Mucosa of descending colon (tissue), 3 donors: ENCODE results near the gene ACOX1. TPM values are rescaled to one million over a fixed set of nuclear protein-coding genes. Genes with fewer than 3 reads are reported as not detected.

Experiments used
- ATAC-seq: fragments of 200-7000 bp; cut with Tn5 transposase; one replicate; pipeline ENCODE4 v1.9.1; 2020; ENCODE audit warnings: mild to moderate bottlenecking, moderate library complexity
- DNase-seq, 3 donors: peaks; one replicate each; pipeline ENCODE4 v3.0.0-alpha.2; 2020
- H3K36me3 ChIP-seq: fragments of 200-600 bp; one replicate; pipeline ENCODE4 v1.8.0; 2021; ENCODE audit warnings: low read depth, mild to moderate bottlenecking
- H3K4me1 ChIP-seq: fragments of 200-600 bp; one replicate; pipeline ENCODE4 v1.8.0; 2021; ENCODE audit warnings: low read depth, mild to moderate bottlenecking
- H3K4me3 ChIP-seq: fragments of 200-600 bp; one replicate; pipeline ENCODE4 v1.8.0; 2021; ENCODE audit warnings: mild to moderate bottlenecking
- H3K9me3 ChIP-seq: fragments of 200-600 bp; one replicate; pipeline ENCODE4 v1.8.0; 2021; ENCODE audit warnings: mild to moderate bottlenecking
- CTCF ChIP-seq: fragments of 200-600 bp; IDR thresholded peaks from one replicate; pipeline ENCODE4 v1.8.0; 2022; ENCODE audit warnings: antibody characterized with exemption, mild to moderate bottlenecking
- intact Hi-C, 2 donors: fragments of 100-400 bp; cut with DNase I in 1 of 2; cut with micrococcal nuclease in 1 of 2; formaldehyde crosslinking; loops; one replicate each; pipeline versions ENCODE4 v1.11.0 to v1.11.1; 2022; cut with DNase I, micrococcal nuclease
- long read RNA-seq, 2 donors: library from polyadenylated mRNA; unstranded; transcript quantifications; one replicate each; pipeline ENCODE4 v2.0.0, GENCODE V29; 2019 to 2021
- total RNA-seq, 3 donors: library from RNA; stranded (reverse); fragmentation: NEBNext Ultra II Directional in 2 of 3; extraction: Animal tissue kit (Norgen Biotek cat#: 25700) in 2 of 3; gene quantifications; one replicate each; pipeline versions ENCODE4 v1.2.1 to v1.2.4, GENCODE V29; 2021 to 2023
- donor health status: DM: no; HTN: no; CAD: no; lungs with moderate emphysema.
- donor health status: DM: no; HTN: no; CAD: no.
- donor health status: DM: no; HTN: yes; CAD: no.

The ACOX1 gene
- 100 to 1,000 TPM; 128 to 272 (median 154) TPM for total RNA-seq
- long read RNA-seq, donor 1, full-length matches to known transcripts, result 49 of 67 reads
- long read RNA-seq, donor 1, partial matches to known transcripts, result 11 of 67 reads
- long read RNA-seq, donor 1, other reads (novel, unspliced or antisense), result 7 of 67 reads
- long read RNA-seq, donor 2, full-length matches to known transcripts, result 56 of 74 reads
- long read RNA-seq, donor 2, partial matches to known transcripts, result 10 of 74 reads
- long read RNA-seq, donor 2, other reads (novel, unspliced or antisense), result 8 of 74 reads

GRCh38 chr17:75978938-75979704 is at the start of gene ACOX1, which contains the start of gene TEN1:
TSS of gene ACOX1 (minus strand) at chr17:75979166. CDS start at chr17:75979073, 93 bp downstream.
TSS of gene TEN1 (plus strand) at chr17:75979240. CDS start at chr17:75986193, 6,953 bp downstream.
- intact Hi-C loops, result no loop called here
- peak within 1 kb of the TSS; percentile 83 for H3K4me3 ChIP-seq
- no peaks in the 10 kb centered on the region for H3K36me3 ChIP-seq
- DNase-seq, result peak; percentile 97 to 99 (median 99)
- H3K4me1 ChIP-seq, result peaks cover 48% of the 10 kb centered on the region
- no peak for TF ChIP-seq CTCF
- ATAC-seq, result peak; percentile 92
- no peaks in the 10 kb centered on the region for H3K9me3 ChIP-seq

GRCh38 chr17:76027159-76027839 is 48.3 kb upstream of the ACOX1 start, which contains the start of gene EVPL:
TSS of gene EVPL (minus strand) at chr17:76027306. CDS start at chr17:76027198, 108 bp downstream.
- no peak for TF ChIP-seq CTCF
- Histone ChIP-seq H3K4me1 (peaks cover 31% of the 10 kb centered on the region), H3K4me3 (no peak within 1 kb of the TSS), H3K36me3 (no peaks in the 10 kb centered on the region), H3K9me3 (no peaks in the 10 kb centered on the region)
- intact Hi-C loops, result no loop called here
- DNase-seq, result peak; percentile 91 to 94 (median 92)
- peak; percentile 90 for ATAC-seq

GRCh38 chr17:76026714-76027158 is 47.8 kb upstream of the ACOX1 start:
- H3K4me1 ChIP-seq, result peaks cover 31% of the 10 kb centered on the region
- DNase-seq (peak in 1 of 3 donors; percentile 47), ATAC-seq (peak; percentile 41)
- no peak overlapping the region for H3K4me3 ChIP-seq
- no peaks in the 10 kb centered on the region for H3K9me3 ChIP-seq
- no peak for TF ChIP-seq CTCF
- H3K36me3 ChIP-seq, result no peaks in the 10 kb centered on the region
- intact Hi-C loops, result no loop called here

- intact Hi-C loops, result no loop called here
- H3K4me1 ChIP-seq, result peaks cover 31% of the 10 kb centered on the region
- peak in 1 of 3 donors; percentile 32 for DNase-seq
- H3K9me3 ChIP-seq, result no peaks in the 10 kb centered on the region
- H3K36me3 ChIP-seq, result no peaks in the 10 kb centered on the region
- no peak for ATAC-seq
- no peak for TF ChIP-seq CTCF
- no peak overlapping the region for H3K4me3 ChIP-seq
Measured at GRCh38 chr17:76025294-76025693, 46.3 kb upstream of the ACOX1 start.

GRCh38 chr17:76024353-76024752 is 45.4 kb upstream of the ACOX1 start:
- peaks cover 23% of the 10 kb centered on the region for H3K4me1 ChIP-seq
- no peaks in the 10 kb centered on the region for H3K36me3 ChIP-seq
- intact Hi-C loops, result no loop called here
- H3K4me3 ChIP-seq, result no peak overlapping the region
- ATAC-seq, result no peak
- no peak for DNase-seq
- TF ChIP-seq CTCF, result no peak
- no peaks in the 10 kb centered on the region for H3K9me3 ChIP-seq
